NCI-H1105 (cell line): ENCODE measurements around the gene AGBL4.

Experiments used
- DNase-seq: peaks from one replicate; lab custom pipeline; 2025; lab: John Stamatoyannopoulos, UW

Gene AGBL4

GRCh38 chr1:48829446-48829845 lies 1194.3 kb downstream of the AGBL4 start:
- no peak for DNase-seq

GRCh38 chr1:48823168-48823567 lies 1200.6 kb downstream of the AGBL4 start:
- peak; percentile 53 for DNase-seq

DNA sequence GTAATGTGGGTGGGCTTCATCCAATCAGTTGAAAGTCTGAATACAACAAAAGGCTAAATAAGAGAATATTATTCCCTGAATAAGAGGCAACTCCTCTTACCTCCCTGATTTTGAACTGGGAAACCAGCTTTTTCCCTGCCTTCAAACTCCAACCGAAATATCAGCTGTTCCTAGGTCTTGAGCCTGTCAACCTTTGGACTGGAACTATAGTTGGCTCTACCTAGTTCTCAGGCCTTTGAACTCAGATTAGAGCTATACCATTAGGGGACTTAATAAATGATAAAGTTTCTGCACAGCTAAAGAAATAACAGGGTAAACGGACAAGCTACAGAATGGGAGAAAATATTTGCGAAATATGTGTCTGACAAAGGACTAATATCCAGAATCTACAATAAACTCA lies 1203.3 kb downstream of the AGBL4 start:
- no peak for DNase-seq

- peak; percentile 25 for DNase-seq
These were observed 1206.1 kb downstream of the AGBL4 start for GRCh38 chr1:48817505-48818114.

- no peak for DNase-seq
These were observed 1213.0 kb downstream of the AGBL4 start for GRCh38 chr1:48810740-48811139.

- DNase-seq, result no peak
These were observed 1215.3 kb downstream of the AGBL4 start for GRCh38 chr1:48808496-48808895.

DNA sequence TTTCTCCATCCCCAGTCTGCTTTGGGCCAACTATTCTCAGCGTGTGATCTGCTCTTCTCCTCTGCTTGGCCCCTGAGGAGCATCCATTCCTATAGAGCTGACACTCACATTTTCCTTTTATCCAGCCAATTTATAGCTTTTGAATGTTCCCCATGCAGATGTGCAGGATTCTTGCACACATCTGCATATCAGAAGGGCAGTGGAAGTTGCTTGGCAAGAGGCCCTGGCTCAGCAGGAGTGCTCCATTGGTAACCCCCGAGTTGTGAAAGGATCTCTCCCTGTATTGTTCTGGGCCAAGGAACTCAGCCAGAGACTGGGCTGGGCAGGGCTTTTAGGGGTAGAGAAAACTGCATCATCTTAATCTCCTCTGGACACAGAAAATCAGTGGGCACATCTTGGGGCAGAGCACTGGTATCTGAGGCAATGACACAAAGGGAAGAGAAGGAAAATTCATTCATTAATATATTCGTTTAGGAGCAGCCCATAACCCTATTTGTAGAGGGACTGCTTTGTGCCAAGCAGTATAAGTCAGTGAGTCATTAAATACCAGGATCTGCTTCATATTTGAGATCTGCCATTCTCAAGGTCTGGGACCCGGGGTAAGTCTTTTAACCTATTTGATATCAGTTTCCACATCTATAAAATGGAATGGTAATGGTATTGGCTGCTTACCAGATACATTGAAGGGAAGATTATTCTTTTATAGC lies 1216.0 kb downstream of the AGBL4 start:
- no peak for DNase-seq

DNA sequence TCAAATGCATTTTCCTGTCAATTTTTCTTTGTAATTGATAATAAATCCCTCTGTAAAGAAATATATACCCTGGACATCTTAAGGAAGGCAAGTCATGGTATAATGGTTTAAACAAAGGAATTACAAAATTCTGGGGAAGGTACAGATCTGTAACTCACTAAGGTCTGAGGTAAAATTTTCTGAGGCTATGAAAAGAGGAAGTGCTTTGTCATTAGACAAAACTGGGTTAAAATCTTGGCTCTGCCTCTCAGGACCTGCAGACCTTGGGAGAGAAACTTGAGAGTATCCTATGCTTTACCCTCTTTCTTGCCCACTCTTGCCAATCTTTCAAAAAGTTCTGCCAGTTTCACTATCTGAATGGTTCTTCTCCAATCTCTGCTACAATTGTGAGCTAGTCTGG lies 1220.3 kb downstream of the AGBL4 start:
- DNase-seq, result no peak

GRCh38 chr1:48794816-48795215 lies 1228.9 kb downstream of the AGBL4 start:
- DNase-seq, result no peak

DNA sequence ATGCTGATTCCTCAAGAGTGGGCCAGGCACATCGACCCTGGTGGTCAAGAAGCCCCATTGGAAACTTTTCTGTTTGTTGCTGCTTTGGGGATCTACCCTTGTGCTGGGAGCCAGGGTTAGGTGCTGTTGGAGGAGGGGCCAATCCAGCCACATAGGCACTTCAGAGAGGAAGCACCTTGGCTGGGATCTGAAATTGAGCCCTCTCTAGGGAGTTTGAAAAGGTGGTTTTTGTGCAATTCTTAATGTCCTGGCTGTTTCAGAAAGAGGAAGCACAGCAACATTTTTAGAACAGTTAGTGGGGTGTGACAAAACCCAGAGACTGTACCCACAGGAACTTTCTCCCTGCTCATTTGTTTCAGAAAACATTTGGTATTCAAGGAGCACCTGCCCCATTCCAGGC lies 1229.9 kb downstream of the AGBL4 start:
- no peak for DNase-seq

DNA sequence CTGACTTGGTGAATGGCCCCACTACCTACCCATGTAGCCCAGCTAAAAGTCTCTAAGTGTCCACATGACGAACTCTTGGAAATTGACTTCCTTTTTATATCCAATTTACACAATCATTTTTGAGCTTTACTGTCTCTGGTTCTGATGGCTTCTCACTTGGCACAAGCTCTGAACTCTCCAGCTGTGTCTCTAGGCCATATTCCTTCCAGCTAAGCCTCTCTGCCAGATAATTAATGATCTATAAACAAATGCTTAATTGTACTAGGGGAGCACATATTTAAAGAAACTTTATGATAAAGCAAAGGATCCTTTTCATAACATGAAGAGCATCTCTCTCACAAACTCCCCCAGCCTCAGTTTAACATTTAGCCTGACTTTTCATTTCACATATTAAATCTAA lies 1230.8 kb downstream of the AGBL4 start:
- peak; percentile 32 for DNase-seq

GRCh38 chr1:48790397-48790796 lies 1233.4 kb downstream of the AGBL4 start:
- DNase-seq, result no peak

GRCh38 chr1:48789903-48790302 lies 1233.9 kb downstream of the AGBL4 start:
- DNase-seq, result no peak

DNA sequence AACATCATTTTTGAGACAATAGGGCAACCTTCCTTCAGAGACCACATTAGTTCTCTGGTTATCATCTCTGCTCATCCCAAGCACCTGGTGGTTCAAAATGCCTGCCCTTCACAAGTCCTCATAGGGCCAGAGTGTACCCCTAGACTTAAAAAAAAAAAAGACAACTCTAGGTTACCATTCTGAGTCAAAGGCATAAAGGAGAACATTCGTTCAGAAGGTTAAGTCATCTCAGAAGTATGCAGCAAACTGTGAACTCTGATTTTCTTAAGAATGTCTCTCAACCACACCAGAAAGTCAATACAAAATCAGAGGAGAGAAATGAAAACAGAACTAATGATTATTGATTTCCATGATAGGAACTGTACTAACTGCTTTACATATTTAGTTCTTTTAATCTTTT lies 1237.9 kb downstream of the AGBL4 start:
- no peak for DNase-seq

DNA sequence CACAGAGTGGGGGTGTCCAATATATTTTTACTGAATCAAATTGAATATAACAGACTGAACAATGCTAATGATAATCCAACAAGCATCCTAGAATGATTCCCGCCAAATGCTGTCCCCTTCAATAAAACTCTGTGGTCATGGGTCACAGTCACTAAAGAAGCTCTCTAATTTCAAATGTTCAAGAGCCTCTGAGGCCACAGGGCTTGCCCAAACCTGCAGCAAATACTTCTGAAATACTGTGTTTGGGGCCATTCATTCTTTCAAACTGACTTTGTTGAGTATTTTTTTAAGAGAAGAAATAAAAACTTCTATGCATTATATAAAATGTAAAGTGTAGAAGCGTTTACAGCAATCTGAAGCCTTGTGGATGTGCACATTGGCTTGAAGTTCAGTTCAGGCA lies 1239.5 kb downstream of the AGBL4 start:
- no peak for DNase-seq

DNA sequence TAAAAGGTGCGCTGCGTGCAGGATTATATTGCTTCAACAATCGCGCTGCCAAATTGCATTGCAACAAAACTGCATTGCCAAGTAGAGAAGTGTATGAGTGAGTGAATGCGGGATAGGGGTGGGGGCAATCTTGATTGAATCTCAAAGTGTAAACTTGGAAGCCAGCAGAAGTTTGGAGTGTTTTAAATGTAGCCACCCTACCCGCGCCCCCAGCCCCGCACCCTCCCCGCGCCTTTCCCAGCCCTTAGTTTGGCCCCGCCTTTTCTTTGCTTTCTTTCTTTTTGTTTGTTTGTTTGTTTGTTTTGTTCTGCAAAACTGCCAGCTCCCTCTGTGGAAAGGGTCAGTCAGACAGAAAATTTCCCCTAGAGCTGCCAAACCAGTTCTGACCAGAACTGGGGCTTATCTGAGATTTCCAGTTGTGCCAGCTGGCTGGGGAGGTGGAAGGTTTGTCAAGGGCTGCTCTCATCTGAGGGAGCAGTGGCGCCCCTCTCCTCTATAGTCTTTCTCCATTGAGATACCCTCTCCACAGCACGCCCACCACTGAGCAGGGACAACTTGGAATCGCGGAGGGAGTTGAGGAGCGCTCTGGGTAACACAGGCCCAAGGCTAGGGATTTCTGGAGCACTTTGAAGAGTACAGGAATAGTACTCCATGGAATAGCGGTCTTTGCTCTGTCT lies 1246.4 kb downstream of the AGBL4 start:
- DNase-seq, result no peak

- peak; percentile 85 for DNase-seq
These were observed 1247.1 kb downstream of the AGBL4 start, which contains the start of gene BEND5 for GRCh38 chr1:48776393-48777218. TSS of gene BEND5 (minus strand) at chr1:48776891. CDS start at chr1:48776831, 60 bp downstream.

DNA sequence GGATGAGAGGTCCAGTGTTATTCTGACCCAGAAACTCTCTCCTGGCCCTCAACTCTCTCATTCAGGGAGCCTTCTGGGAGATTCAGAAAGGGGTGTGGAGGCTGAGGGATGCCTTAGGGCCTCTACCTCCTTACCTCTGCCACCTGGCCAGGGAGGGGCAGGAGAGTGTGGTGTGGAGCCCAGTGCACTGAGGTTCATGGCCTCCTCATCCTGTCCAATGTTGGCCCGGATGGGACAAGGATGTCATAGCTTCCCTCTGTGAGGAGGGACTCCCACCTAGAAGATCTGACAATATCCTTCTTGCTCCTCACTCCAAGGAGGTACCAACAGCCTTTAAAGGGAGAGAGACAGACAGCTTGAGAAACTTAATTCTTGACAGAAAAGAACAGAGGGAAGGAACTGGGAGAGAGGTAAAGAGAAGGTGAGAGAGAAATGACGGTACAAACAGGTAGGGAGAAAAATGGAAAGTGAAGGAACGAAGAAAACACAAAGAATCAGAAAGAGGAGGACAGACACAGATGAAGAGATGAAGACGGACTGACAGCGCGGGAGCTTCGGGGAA lies 1247.8 kb downstream of the AGBL4 start:
- DNase-seq, result no peak

GRCh38 chr1:48773133-48773532 lies 1250.6 kb downstream of the AGBL4 start:
- DNase-seq, result no peak

GRCh38 chr1:48772211-48772610 lies 1251.5 kb downstream of the AGBL4 start:
- DNase-seq, result no peak

GRCh38 chr1:48771561-48771960 lies 1252.2 kb downstream of the AGBL4 start:
- DNase-seq, result no peak

- no peak for DNase-seq
These were observed 1255.7 kb downstream of the AGBL4 start for GRCh38 chr1:48767975-48768510.
